Brain microvascular endothelial cell (primary cell): ENCODE measurements around the gene RNF207.
A peak's percentile ranks its signal among the peaks of the same experiment; 100 is the strongest.

Source experiments
- DNase-seq: peaks from one replicate; pipeline ENCODE4 v3.0.0-alpha.2; 2020
- H3K27ac ChIP-seq: fragments of 250-450 bp; sonication (Bioruptor Pico); 2 replicates; pipeline ENCODE4 v1.5.1; 2020; ENCODE audit warnings: mild to moderate bottlenecking, moderate library complexity
- H3K27me3 ChIP-seq: fragments of 250-450 bp; sonication (Bioruptor Pico); replicated peaks from 2 replicates; pipeline ENCODE4 v1.5.1; 2020; ENCODE audit warnings: mild to moderate bottlenecking
- H3K36me3 ChIP-seq: fragments of 250-450 bp; sonication (Bioruptor Pico); replicated peaks from 2 replicates; pipeline ENCODE4 v1.5.1; 2020; ENCODE audit warnings: mild to moderate bottlenecking
- H3K4me3 ChIP-seq: 2 replicates; pipeline ENCODE4 v1.5.1; 2011; ENCODE audit warnings: low read depth, mild to moderate bottlenecking, control low read depth, low read length, moderate library complexity
- in situ Hi-C: cut with HindIII; loops from 2 replicates; pipeline ENCODE4 v1.10.0; 2017; ENCODE audit warnings: low sequenced_read_pairs, low pct_ligation_motif_present
- TF ChIP-seq, protein P1 (sequence below): IDR thresholded peaks from 2 replicates; pipeline ENCODE4 v1.5.1; 2011; ENCODE audit warnings: low read depth, mild to moderate bottlenecking, moderate library complexity, low read length, control low read depth, inconsistent platforms; ENCODE audit errors: missing control alignments

The RNF207 gene

DNA sequence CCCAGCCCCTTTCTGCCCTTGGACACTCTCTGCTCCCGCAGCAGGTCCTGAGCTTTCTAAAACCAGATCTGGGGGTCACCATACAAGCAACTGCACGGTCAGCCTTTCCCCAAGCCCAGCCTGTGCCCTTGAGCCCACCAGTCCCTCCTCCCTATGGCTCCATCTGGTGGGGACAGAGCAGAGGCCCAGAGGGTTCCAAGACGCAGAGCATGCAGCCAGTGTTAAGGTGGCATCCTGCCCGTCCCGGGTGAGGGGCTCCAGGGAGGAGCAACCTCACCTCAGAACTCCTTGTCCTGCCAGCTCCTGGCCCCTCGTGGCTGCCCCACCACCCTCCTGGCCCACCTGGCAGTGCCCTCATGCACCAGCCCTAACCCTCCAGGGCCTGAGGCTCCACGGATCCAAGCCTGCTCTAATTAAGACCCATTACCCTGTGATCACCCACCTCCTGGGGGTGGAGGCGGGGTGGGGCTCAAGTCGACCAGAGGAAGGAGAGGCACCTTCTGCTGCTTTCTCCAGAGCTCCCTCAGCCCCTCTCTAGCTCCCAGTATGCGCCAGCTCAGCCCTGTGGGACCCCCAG, 34.3 kb upstream of the RNF207 start:
- H3K27ac ChIP-seq = no peak overlapping the region
- H3K36me3 ChIP-seq = no peaks in the 10 kb centered on the region
- H3K27me3 ChIP-seq = peaks cover 7% of the 10 kb centered on the region
- TF ChIP-seq, protein P1, sequence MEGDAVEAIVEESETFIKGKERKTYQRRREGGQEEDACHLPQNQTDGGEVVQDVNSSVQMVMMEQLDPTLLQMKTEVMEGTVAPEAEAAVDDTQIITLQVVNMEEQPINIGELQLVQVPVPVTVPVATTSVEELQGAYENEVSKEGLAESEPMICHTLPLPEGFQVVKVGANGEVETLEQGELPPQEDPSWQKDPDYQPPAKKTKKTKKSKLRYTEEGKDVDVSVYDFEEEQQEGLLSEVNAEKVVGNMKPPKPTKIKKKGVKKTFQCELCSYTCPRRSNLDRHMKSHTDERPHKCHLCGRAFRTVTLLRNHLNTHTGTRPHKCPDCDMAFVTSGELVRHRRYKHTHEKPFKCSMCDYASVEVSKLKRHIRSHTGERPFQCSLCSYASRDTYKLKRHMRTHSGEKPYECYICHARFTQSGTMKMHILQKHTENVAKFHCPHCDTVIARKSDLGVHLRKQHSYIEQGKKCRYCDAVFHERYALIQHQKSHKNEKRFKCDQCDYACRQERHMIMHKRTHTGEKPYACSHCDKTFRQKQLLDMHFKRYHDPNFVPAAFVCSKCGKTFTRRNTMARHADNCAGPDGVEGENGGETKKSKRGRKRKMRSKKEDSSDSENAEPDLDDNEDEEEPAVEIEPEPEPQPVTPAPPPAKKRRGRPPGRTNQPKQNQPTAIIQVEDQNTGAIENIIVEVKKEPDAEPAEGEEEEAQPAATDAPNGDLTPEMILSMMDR = peak; percentile 67
- no peak for DNase-seq
- H3K4me3 ChIP-seq = no peak overlapping the region
- in situ Hi-C loops = no loop called here

DNA sequence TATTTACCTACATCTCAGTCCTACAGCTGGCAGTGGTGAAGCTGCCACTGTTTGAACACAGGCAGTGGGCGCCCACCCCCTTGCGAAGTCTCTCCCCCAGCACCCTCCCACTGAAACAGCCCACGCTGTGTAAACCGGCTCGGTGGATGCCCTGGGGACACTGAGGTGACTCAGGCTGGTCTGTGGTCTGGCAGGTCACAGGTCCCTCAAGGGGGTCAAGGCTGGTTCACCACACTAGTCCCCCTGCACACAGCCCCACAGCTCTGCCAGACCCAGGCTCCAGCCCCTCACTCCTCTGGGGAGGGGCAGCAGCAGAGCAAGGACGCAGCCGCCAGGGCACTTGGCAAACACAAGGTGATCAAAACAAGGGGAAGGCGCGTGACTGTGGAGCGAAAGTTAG, 33.4 kb upstream of the RNF207 start:
- Histone ChIP-seq H3K27me3 (peaks cover 13% of the 10 kb centered on the region), H3K36me3 (no peaks in the 10 kb centered on the region), H3K4me3 (no peak overlapping the region), H3K27ac (no peak overlapping the region)
- TF ChIP-seq, protein P1 = no peak
- in situ Hi-C loops = no loop called here
- DNase-seq = no peak

DNA sequence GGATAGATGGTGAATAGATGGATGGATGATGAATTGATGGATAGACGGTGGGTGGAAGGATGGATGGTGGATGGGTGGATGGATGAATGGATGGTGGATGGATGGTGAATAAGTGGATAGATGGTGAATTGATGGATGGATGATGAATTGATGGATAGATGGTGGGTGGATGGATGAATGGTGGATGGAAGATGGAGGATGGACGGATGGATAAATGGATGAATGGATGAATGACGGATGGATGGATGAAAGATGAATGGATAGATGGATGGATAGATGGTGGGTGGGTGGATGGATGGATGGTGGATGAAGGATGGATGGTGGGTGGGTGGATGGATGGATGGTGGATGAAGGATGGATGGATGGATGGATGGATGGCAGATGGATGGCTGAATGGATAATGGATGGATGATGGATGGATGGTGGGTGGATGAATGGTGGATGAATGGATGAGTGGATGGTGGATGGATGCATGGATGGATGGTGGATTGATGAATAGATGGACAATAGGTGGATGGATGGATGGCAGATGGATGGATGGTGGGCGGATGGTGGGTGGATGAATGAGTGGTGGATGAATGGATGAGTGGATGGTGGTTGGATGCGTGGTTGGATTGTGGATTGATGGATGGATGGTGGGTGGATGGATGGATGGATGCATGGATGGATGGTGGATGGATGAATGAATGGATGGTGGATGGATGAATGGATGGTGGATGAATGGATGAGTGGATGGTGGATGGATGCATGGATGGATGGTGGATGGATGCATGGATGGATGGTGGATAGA, 31.1 kb upstream of the RNF207 start:
- H3K4me3 ChIP-seq = no peak overlapping the region
- in situ Hi-C loops = no loop called here

DNA sequence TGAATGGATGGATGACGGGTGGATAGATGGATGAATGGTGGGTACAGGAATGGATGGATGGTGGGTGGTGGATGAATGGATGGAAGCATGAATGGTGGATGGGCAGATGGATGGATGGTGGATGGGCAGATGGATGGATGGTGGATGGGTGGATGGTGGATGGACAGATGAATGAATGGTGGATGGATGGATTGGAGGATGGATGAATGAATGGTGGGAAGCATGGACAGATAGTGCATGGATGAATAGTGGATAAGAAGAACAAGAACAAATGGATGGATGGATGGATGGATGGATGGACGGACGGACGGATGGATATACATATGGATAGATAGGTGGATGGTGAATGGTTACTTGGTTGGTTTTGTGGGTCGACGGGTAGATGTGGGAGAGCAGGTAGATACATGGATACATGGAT, 30.5 kb upstream of the RNF207 start:
- Histone ChIP-seq H3K27ac (no peak overlapping the region), H3K36me3 (no peaks in the 10 kb centered on the region), H3K27me3 (peaks cover 31% of the 10 kb centered on the region), H3K4me3 (no peak overlapping the region)
- in situ Hi-C loops = no loop called here
- TF ChIP-seq, protein P1 = no peak
- no peak for DNase-seq

More for the DNA sequence above, 31.1 kb upstream of the RNF207 start:
- no peak overlapping the region for H3K27ac ChIP-seq
- no peak for DNase-seq
- H3K27me3 ChIP-seq = peaks cover 27% of the 10 kb centered on the region
- H3K36me3 ChIP-seq = no peaks in the 10 kb centered on the region
- TF ChIP-seq, protein P1 = no peak

DNA sequence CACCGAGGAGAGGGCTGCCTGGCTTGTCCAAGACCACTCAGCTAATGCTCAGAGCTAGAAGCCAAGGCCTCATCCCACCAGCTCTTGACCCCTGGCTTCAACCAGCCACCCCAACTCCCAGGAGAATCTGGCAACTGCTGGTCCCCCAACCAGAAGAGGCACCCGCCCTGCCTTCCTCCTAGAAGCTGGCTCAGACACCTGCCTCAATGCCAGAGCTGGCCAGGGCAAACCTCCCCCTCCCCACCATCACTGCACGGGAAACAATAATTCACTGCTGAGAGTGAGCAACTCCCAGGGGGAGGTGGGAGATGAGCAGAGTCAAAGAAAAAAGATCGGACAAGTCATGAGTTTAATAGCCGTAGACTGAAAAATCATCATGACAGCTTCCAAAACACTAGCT, 29.1 kb upstream of the RNF207 start:
- in situ Hi-C loops = no loop called here
- DNase-seq = no peak
- Histone ChIP-seq H3K36me3 (no peaks in the 10 kb centered on the region), H3K27ac (no peak overlapping the region), H3K27me3 (peaks cover 39% of the 10 kb centered on the region), H3K4me3 (no peak overlapping the region)
- TF ChIP-seq, protein P1 = no peak
